Measurements from ENCODE around the gene IL21R. TPM values are rescaled to one million over a fixed set of nuclear protein-coding genes. Genes with fewer than 3 reads are reported as not detected.

The IL21R gene
- total and polyA plus RNA-seq, 9 of the 15 experiments (the other 6 are each of a cell fraction or from before 2014, with no cell fraction given), result 0.04 to 0.34 (median 0.18) TPM; not detected in 1

DNA sequence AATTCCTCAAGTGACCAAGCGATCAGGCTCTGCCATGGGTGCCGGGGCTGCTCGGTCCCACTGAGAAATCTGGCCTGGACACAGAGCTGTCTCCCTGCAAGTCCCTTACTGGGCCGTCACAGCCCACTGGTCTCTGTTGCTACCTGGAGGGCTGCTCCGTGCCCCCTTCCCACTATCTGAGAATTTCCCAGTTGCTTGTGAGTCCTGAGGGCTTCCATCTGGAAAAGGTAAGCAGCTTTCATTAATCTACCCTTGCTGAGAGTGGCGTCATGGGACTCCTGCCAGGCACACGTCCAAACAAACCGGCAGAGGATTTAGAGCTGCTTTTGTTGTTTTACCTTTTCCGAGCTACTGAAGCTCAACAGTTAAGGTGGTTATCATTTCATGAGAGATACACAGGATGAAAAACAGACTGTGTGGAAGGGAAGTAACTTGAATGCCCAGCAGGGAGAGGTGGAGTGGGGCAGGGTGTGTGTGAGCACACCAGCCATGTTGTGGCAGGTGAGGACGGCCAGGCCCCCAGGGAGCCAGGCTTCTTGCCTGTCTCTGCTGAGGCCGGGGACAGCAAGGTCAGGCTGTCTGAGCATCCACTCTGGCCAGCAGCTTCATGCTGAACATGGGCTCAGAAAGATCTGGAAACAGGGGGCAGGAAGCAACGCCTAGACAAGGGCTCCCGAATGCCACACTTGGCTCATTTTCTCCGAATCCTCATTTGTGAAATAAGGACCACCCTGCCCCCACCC, 97.1 kb downstream of the IL21R start:
- TF ChIP-seq NR2F6 (CRISPR knock-in tag; IDR thresholded peaks at IDR 0.05) (no peak), MYBL2 (IDR thresholded peaks at IDR 0.05; ENCODE audit: low read depth) (no peak), MYBL2 (CRISPR knock-in tag; IDR thresholded peaks at IDR 0.05; ENCODE audit: borderline replicate concordance) (no peak), MCM5 (IDR thresholded peaks at IDR 0.05; ENCODE audit: low read depth) (no peak), GABPB1 (CRISPR knock-in tag; IDR thresholded peaks at IDR 0.05) (no peak), ZNF232 (CRISPR knock-in tag; IDR thresholded peaks at IDR 0.05) (no peak), RFX1 (IDR thresholded peaks at IDR 0.05) (no peak), HNRNPK (IDR thresholded peaks at IDR 0.05; ENCODE audit: low read depth, low read length, poor library complexity, severe bottlenecking) (no peak), ELF4 (CRISPR knock-in tag; IDR thresholded peaks at IDR 0.05) (no peak), NRF1 (conservative IDR thresholded peaks at IDR 0.05 in 1 of 2, IDR thresholded peaks at IDR 0.05 in 1 of 2) (no peak), CHD1 (IDR thresholded peaks at IDR 0.05; ENCODE audit: low read length) (no peak), TCF7 (IDR thresholded peaks at IDR 0.05; ENCODE audit: borderline replicate concordance) (no peak), MEIS2 (IDR thresholded peaks at IDR 0.05; ENCODE audit: partially characterized antibody) (no peak), ZNF146 (CRISPR knock-in tag; IDR thresholded peaks at IDR 0.05; ENCODE audit: unreplicated experiment) (no peak), PYGO2 (tag; IDR thresholded peaks at IDR 0.05) (no peak)
- Histone ChIP-seq H2AFZ (ENCODE audit: low read depth, low read length) (no peak overlapping the region), H3K4me1 (replicated peaks in 1 of 2; ENCODE audit: control insufficient read depth in 2 of 2, insufficient read depth in 2 of 2, low read length in 2 of 2) (no peaks in the 10 kb centered on the region), H3K4me2 (ENCODE audit: insufficient read depth, low read length) (no peak overlapping the region), H3K27me3 (ENCODE audit: control insufficient read depth in 2 of 2, insufficient read depth in 2 of 2, low read length in 2 of 2) (no peaks in the 10 kb centered on the region), H3K9me3 (replicated peaks; ENCODE audit: control insufficient read depth, insufficient read depth, low read depth, low read length) (no peaks in the 10 kb centered on the region), H3K27ac (ENCODE audit: extremely low read depth, low read depth, low read length) (no peak overlapping the region), H3K79me2 (ENCODE audit: control insufficient read depth, insufficient read depth, low read length) (no peaks in the 10 kb centered on the region), H3K9ac (ENCODE audit: insufficient read depth in 1 of 2, low read depth in 2 of 2, low read length in 2 of 2) (no peak overlapping the region), H3K4me3 (no peak overlapping the region), H4K20me1 (replicated peaks; ENCODE audit: control insufficient read depth, insufficient read depth, low read length) (no peaks in the 10 kb centered on the region), H3K36me3 (ENCODE audit: control insufficient read depth, insufficient read depth, low read length) (peaks cover 83% of the 10 kb centered on the region; the same call in 2 of the 3 replicates), H3K9me1 (ENCODE audit: control insufficient read depth, insufficient read depth, low read length) (no peaks in the 10 kb centered on the region)
- FAIRE-seq, result no peak
- intact Hi-C loops (cut with micrococcal nuclease) (no loop called here), in situ Hi-C loops (cut with MboI) (no loop called here)
- 89% methylated on average over 13 of the region's 14 CpGs for WGBS (ENCODE audit: insufficient coverage, low coverage, missing lambda C conversion rate)
- no peak for ATAC-seq
- CTCF ChIA-PET (ENCODE audit: low intra/inter-chr PET ratio), result no interaction called here
- BruUV-seq (replicated peaks), result no TSS peak
- DNase-seq (ENCODE audit: extremely low read depth in 1 of 4, low spot score in 3 of 4), result no peak
- POLR2A ChIA-PET, result interaction anchor here (1.1 to 1.5 kb wide), 2 partner anchors 14 to 27 kb away, joined by 3 read pairs; no protein-coding TSS in a partner anchor
